CD4-positive, CD25-positive, alpha-beta regulatory T cell (primary cell): ENCODE data around the gene CTSV. TPM values are rescaled to one million over a fixed set of nuclear protein-coding genes. Genes with fewer than 3 reads are reported as not detected.
"Not testable (repeated sequence)": the region's sequence is repeated elsewhere in the genome, so short reads cannot be mapped to it uniquely, and the experiment has no call there.

Experiments
- ATAC-seq, 2 donors: fragments of 150-1000 bp; cut with Tn5 transposase; one replicate each; pipeline ENCODE4 v1.10.0; 2021; ENCODE audit warnings: low read depth in 2 of 2, moderate number of reproducible peaks in 2 of 2, moderate library complexity in 1 of 2
- DNase-seq, 3 donors: peaks; one replicate each; pipeline versions ENCODE4 v3.0.0 to v3.0.0-alpha.2; 2012 to 2022; ENCODE audit warnings: mixed read lengths in 1 of 3
- H3K27ac ChIP-seq: one replicate; pipeline ENCODE4 v1.7.0; 2013; ENCODE audit warnings: mild to moderate bottlenecking, low read length; ENCODE audit not compliant: insufficient read depth, poor library complexity, severe bottlenecking
- H3K27me3 ChIP-seq: one replicate; pipeline ENCODE4 v1.7.0; 2013; ENCODE audit warnings: low read length; ENCODE audit not compliant: control insufficient read depth, insufficient read depth
- H3K36me3 ChIP-seq: one replicate; pipeline ENCODE4 v1.7.0; 2013; ENCODE audit warnings: mild to moderate bottlenecking, low read length, moderate library complexity; ENCODE audit not compliant: control insufficient read depth, insufficient read depth
- H3K4me1 ChIP-seq: 2 replicates; pipeline ENCODE4 v1.7.0; 2013; ENCODE audit warnings: mild to moderate bottlenecking, low read length; ENCODE audit not compliant: insufficient read depth, control insufficient read depth, poor library complexity, severe bottlenecking
- H3K4me3 ChIP-seq: one replicate; pipeline ENCODE4 v1.7.0; 2013; ENCODE audit warnings: low read depth, mild to moderate bottlenecking, low read length, moderate library complexity
- H3K9me3 ChIP-seq, 2 experiments: 1 replicate in 1 of 2; 2 replicates in 1 of 2; pipeline ENCODE4 v1.7.0; 2013; ENCODE audit warnings: low read length in 2 of 2, mild to moderate bottlenecking in 1 of 2, moderate library complexity in 1 of 2; ENCODE audit not compliant: control insufficient read depth in 2 of 2
- H3K27ac Mint-ChIP-seq, 3 donors: one replicate each; pipeline ENCODE4 v1.8.0; 2020 to 2022; ENCODE audit warnings: mild to moderate bottlenecking in 3 of 3, mixed read lengths in 3 of 3, moderate library complexity in 2 of 3
- H3K27me3 Mint-ChIP-seq: one replicate; pipeline ENCODE4 v1.8.0; 2022; ENCODE audit warnings: mild to moderate bottlenecking, mixed read lengths
- H3K36me3 Mint-ChIP-seq: one replicate; pipeline ENCODE4 v1.8.0; 2020; ENCODE audit warnings: mixed read lengths
- H3K4me1 Mint-ChIP-seq, 4 donors: one replicate each; pipeline ENCODE4 v1.8.0; 2020 to 2022; ENCODE audit warnings: mixed read lengths in 4 of 4, mild to moderate bottlenecking in 1 of 4
- H3K4me3 Mint-ChIP-seq, 4 donors: one replicate each; pipeline ENCODE4 v1.8.0; 2020 to 2022; ENCODE audit warnings: mild to moderate bottlenecking in 4 of 4, mixed read lengths in 4 of 4, moderate library complexity in 3 of 4
- H3K9me3 Mint-ChIP-seq, 7 donors: one replicate each; pipeline ENCODE4 v1.8.0; 2020 to 2022; ENCODE audit warnings: mixed read lengths in 7 of 7, mild to moderate bottlenecking in 3 of 7, moderate library complexity in 2 of 7
- polyA plus RNA-seq, 4 donors: library from polyadenylated mRNA; unstranded; fragments of 300-500 nt; fragmentation: Illumina TruSeq; gene quantifications; one replicate each; pipeline ENCODE4 v1.2.3, GENCODE V29; 2021
- total RNA-seq: library from RNA; stranded (reverse); gene quantifications from one replicate; pipeline ENCODE4 v1.2.3, GENCODE V29; 2022

Gene CTSV
- 0.17 TPM for total RNA-seq
- polyA plus RNA-seq: under 1 TPM in 1 of 4 donors, not detected in 3; 0.10 TPM

GRCh38 chr9:97038611-97039513 is at the start of gene CTSV:
CTSV (minus strand) TSS chr9:97039142; CDS start chr9:97038043, 1,099 bp downstream.
- H3K4me3 ChIP-seq: no peak within 1 kb of the TSS
- DNase-seq: peak; percentile 47 to 91 (median 52)
- Mint-ChIP-seq H3K9me3 (peaks cover 0 to 4% (median 0%) of the 10 kb centered on the region in 7 donors), H3K4me3 (peak within 1 kb of the TSS; percentile 43 to 74 (median 64)), H3K36me3 (no peaks in the 10 kb centered on the region), H3K27ac (no peak within 1 kb of the TSS), H3K27me3 (peaks cover 69% of the 10 kb centered on the region), H3K4me1 (peaks cover 0 to 5% (median 3%) of the 10 kb centered on the region in 4 donors)
- no peak within 1 kb of the TSS for H3K27ac ChIP-seq
- H3K4me1 ChIP-seq: peaks cover 10% of the 10 kb centered on the region
- H3K36me3 ChIP-seq: no peaks in the 10 kb centered on the region
- peak; percentile 81 to 87 for ATAC-seq
- peaks cover 17% of the 10 kb centered on the region for H3K27me3 ChIP-seq
- H3K9me3 ChIP-seq: peaks cover 0 to 3% of the 10 kb centered on the region in 2 experiments

- not testable (repeated sequence) for H3K36me3 ChIP-seq, H3K9me3 ChIP-seq, DNase-seq, H3K4me3 ChIP-seq, H3K4me1 Mint-ChIP-seq, H3K4me3 Mint-ChIP-seq, H3K27ac ChIP-seq, ATAC-seq, H3K9me3 Mint-ChIP-seq, H3K36me3 Mint-ChIP-seq, H3K27me3 ChIP-seq, H3K27ac Mint-ChIP-seq, H3K4me1 ChIP-seq
- peaks cover 59% of the 10 kb centered on the region for H3K27me3 Mint-ChIP-seq
Measured at GRCh38 chr9:97087668-97088215, 48.8 kb upstream of the CTSV start.

GRCh38 chr9:97084562-97084991 is 45.6 kb upstream of the CTSV start:
- H3K27ac Mint-ChIP-seq, H3K4me1 Mint-ChIP-seq, H3K27me3 ChIP-seq, DNase-seq, ATAC-seq, H3K4me1 ChIP-seq, H3K4me3 Mint-ChIP-seq, H3K27ac ChIP-seq, H3K36me3 ChIP-seq, H3K36me3 Mint-ChIP-seq, H3K9me3 ChIP-seq, H3K9me3 Mint-ChIP-seq, H3K4me3 ChIP-seq: not testable (repeated sequence)
- H3K27me3 Mint-ChIP-seq: peaks cover 54% of the 10 kb centered on the region

- ATAC-seq (no peak), DNase-seq (no peak)
- H3K36me3 Mint-ChIP-seq: no peaks in the 10 kb centered on the region
- Histone ChIP-seq H3K36me3 (no peaks in the 10 kb centered on the region), H3K9me3 (no peaks in the 10 kb centered on the region), H3K27ac (no peak overlapping the region), H3K4me1 (no peaks in the 10 kb centered on the region), H3K4me3 (no peak overlapping the region), H3K27me3 (peaks cover 3% of the 10 kb centered on the region)
- peaks cover 0 to 4% (median 0%) of the 10 kb centered on the region in 7 donors for H3K9me3 Mint-ChIP-seq
- H3K27ac Mint-ChIP-seq: no peak overlapping the region
- H3K4me3 Mint-ChIP-seq: peak overlapping the region in 1 of 4 donors; percentile 51
- H3K27me3 Mint-ChIP-seq: peaks cover 53% of the 10 kb centered on the region
- H3K4me1 Mint-ChIP-seq: no peaks in the 10 kb centered on the region
Measured at GRCh38 chr9:97078362-97078761, 39.4 kb upstream of the CTSV start.

GRCh38 chr9:97077452-97078295 is 38.7 kb upstream of the CTSV start:
- DNase-seq: no peak

GRCh38 chr9:97076731-97077451 is 37.9 kb upstream of the CTSV start:
- H3K4me1 ChIP-seq, H3K27me3 ChIP-seq, H3K9me3 ChIP-seq, ATAC-seq, H3K36me3 Mint-ChIP-seq, H3K36me3 ChIP-seq, H3K4me3 Mint-ChIP-seq, H3K9me3 Mint-ChIP-seq, H3K4me1 Mint-ChIP-seq, DNase-seq, H3K27ac Mint-ChIP-seq, H3K27ac ChIP-seq, H3K4me3 ChIP-seq: not testable (repeated sequence)
- H3K27me3 Mint-ChIP-seq: peaks cover 56% of the 10 kb centered on the region

More at GRCh38 chr9:97077452-97078295, 38.7 kb upstream of the CTSV start:
- ATAC-seq: no peak
- H3K4me3 Mint-ChIP-seq: no peak overlapping the region
- Histone ChIP-seq H3K36me3 (no peaks in the 10 kb centered on the region), H3K4me3 (no peak overlapping the region), H3K4me1 (no peaks in the 10 kb centered on the region), H3K27ac (no peak overlapping the region), H3K27me3 (peaks cover 3% of the 10 kb centered on the region), H3K9me3 (no peaks in the 10 kb centered on the region)
- peaks cover 0 to 4% (median 0%) of the 10 kb centered on the region in 7 donors for H3K9me3 Mint-ChIP-seq
- peaks cover 52% of the 10 kb centered on the region for H3K27me3 Mint-ChIP-seq
- no peak overlapping the region for H3K27ac Mint-ChIP-seq
- peaks cover 0 to 2% (median 0%) of the 10 kb centered on the region in 4 donors for H3K4me1 Mint-ChIP-seq
- no peaks in the 10 kb centered on the region for H3K36me3 Mint-ChIP-seq

- H3K9me3 ChIP-seq: no peaks in the 10 kb centered on the region
- Mint-ChIP-seq H3K4me1 (peaks cover 0 to 2% (median 0%) of the 10 kb centered on the region in 4 donors), H3K36me3 (no peaks in the 10 kb centered on the region), H3K27me3 (peaks cover 54% of the 10 kb centered on the region), H3K4me3 (peak overlapping the region in 1 of 4 donors; percentile 47), H3K27ac (no peak overlapping the region), H3K9me3 (no peaks in the 10 kb centered on the region)
- H3K36me3 ChIP-seq: no peaks in the 10 kb centered on the region
- H3K4me3 ChIP-seq: no peak overlapping the region
- no peak for DNase-seq
- H3K4me1 ChIP-seq: no peaks in the 10 kb centered on the region
- H3K27ac ChIP-seq: no peak overlapping the region
- no peak for ATAC-seq
- peaks cover 3% of the 10 kb centered on the region for H3K27me3 ChIP-seq
Measured at GRCh38 chr9:97076238-97076637, 37.3 kb upstream of the CTSV start.
